ENCODE results near the gene MACROD2.

DNA sequence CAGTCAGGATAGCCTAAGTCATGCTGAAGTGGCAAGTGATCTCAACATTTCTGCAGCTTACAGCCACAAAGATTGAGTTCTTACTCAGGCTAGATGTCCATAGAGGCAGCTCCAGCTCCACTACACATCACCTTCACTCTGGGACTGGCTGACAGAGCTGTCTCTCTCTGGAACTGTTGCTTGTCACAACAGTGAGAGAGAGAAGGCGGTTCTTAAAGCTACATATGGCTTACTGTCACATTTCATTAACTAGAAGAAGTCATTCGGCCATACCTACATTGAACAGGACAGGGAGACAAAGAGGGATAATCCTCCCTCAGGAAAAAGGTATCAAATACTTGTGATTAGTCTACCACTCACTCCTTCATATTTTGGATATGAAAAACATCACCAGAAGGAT, 1257.0 kb downstream of the MACROD2 start:
- TF ChIP-seq CTCF (IDR thresholded peaks at IDR 0.05) (no peak), EZH2 (IDR thresholded peaks at IDR 0.05; ENCODE audit: borderline replicate concordance, insufficient read depth, low read depth, low read length, poor library complexity, severe bottlenecking) (no peak)
